KG1 (cell line): ENCODE data around the gene POLQ.
"Not testable (repeated sequence)": the region's sequence is repeated elsewhere in the genome, so short reads cannot be mapped to it uniquely, and the experiment has no call there.

Experiments used
- DNase-seq: peaks from one replicate; lab custom pipeline; 2025; lab: John Stamatoyannopoulos, UW

POLQ gene

GRCh38 chr3:121545574-121546455, at the start of gene POLQ:
Gene POLQ (minus strand): TSS chr3:121545988. CDS start chr3:121545877, 111 bp downstream.
- peak; percentile 92 for DNase-seq

- no peak for DNase-seq
Measured at GRCh38 chr3:121594850-121595249, 49.1 kb upstream of the POLQ start.

GRCh38 chr3:121593806-121594205, 48.0 kb upstream of the POLQ start:
- DNase-seq: not testable (repeated sequence)

- no peak for DNase-seq
Measured at GRCh38 chr3:121592856-121593702, 47.3 kb upstream of the POLQ start, which contains the start of gene FBXO40. Gene FBXO40 (plus strand): TSS chr3:121593379. CDS start chr3:121620576, 27,197 bp downstream.

GRCh38 chr3:121584418-121584817, 38.6 kb upstream of the POLQ start:
- no peak for DNase-seq

- no peak for DNase-seq
Measured at GRCh38 chr3:121581691-121582090, 35.9 kb upstream of the POLQ start.

GRCh38 chr3:121574449-121574848, 28.7 kb upstream of the POLQ start:
- DNase-seq: no peak

GRCh38 chr3:121567649-121568048, 21.9 kb upstream of the POLQ start, which contains the start of gene ARGFX:
Gene ARGFX (plus strand): TSS chr3:121567949. CDS start chr3:121570714, 2,765 bp downstream.
- DNase-seq: no peak

- DNase-seq: no peak
Measured at GRCh38 chr3:121566773-121567172, 21.0 kb upstream of the POLQ start.

GRCh38 chr3:121562148-121562547, 16.4 kb upstream of the POLQ start:
- DNase-seq: no peak

GRCh38 chr3:121557426-121557934, 11.7 kb upstream of the POLQ start:
- DNase-seq: no peak

GRCh38 chr3:121552797-121553196, 7.0 kb upstream of the POLQ start:
- DNase-seq: no peak

GRCh38 chr3:121552379-121552778, 6.6 kb upstream of the POLQ start:
- no peak for DNase-seq

GRCh38 chr3:121545049-121545573, 677 bp downstream of the POLQ start:
- no peak for DNase-seq

GRCh38 chr3:121542924-121543323, 2.9 kb downstream of the POLQ start:
- no peak for DNase-seq

- DNase-seq: no peak
Measured at GRCh38 chr3:121531269-121531668, 14.5 kb downstream of the POLQ start.

- DNase-seq: no peak
Measured at GRCh38 chr3:121529308-121529707, 16.5 kb downstream of the POLQ start.

- no peak for DNase-seq
Measured at GRCh38 chr3:121520510-121520909, 25.3 kb downstream of the POLQ start.

- no peak for DNase-seq
Measured at GRCh38 chr3:121517953-121518655, 27.7 kb downstream of the POLQ start.

GRCh38 chr3:121515862-121516261, 29.9 kb downstream of the POLQ start:
- no peak for DNase-seq

- DNase-seq: no peak
Measured at GRCh38 chr3:121515313-121515712, 30.5 kb downstream of the POLQ start.

GRCh38 chr3:121514496-121514895, 31.3 kb downstream of the POLQ start:
- no peak for DNase-seq
